HG03354 (cell line): ENCODE measurements around the gene RDH12.
"Not testable (repeated sequence)": the region's sequence is repeated elsewhere in the genome, so short reads cannot be mapped to it uniquely, and the experiment has no call there.

Source experiments
- ATAC-seq: cut with Tn5 transposase; IDR thresholded peaks from one replicate; pipeline ENCODE4 v1.9.1; 2021; ENCODE audit warnings: mild to moderate bottlenecking; ENCODE audit not compliant: unreplicated experiment, poor library complexity, severe bottlenecking

Gene RDH12

DNA sequence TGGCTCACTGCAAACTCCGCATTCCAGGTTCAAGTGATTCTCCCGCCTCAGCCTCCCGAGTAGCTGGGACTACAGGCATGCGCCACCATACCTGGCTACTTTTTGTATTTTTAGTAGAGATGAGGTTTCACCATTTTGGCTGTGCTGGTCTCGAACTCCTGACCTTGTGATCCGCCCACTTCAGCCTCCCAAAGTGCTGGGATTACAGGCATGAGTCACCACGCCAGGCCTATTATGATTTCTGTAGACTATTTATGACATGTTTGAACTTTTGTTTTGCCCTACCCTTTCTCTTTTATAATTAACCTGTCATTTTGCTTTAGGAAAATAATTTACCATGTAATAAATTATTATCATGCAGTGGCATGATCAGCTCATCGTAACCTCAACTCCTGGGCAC, at the start of gene RDH12:
TSS of gene RDH12 (plus strand) at position 395 of the 400 bp plus-strand sequence. CDS start 20,757 bp downstream, outside the sequence.
- ATAC-seq: not testable (repeated sequence)

DNA sequence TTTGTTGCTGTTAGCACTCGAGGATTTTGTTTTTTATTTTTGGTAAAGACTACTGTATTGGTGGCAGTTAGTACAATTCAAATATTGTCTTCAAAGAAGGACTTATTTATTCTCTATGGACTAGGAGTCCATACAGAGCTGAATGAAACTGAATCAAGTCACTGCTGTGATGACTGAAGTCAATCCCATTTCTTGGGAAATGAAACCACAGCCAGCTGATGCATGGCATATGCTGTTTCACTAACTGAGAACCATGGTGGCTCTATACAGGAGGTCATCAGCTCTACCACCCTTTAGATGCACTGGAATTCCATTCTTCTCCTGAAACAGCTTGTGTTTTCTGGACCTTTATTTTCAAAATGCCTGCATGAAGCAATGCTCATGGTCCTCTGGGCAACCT, 49.5 kb upstream of the RDH12 start:
- ATAC-seq: no peak

DNA sequence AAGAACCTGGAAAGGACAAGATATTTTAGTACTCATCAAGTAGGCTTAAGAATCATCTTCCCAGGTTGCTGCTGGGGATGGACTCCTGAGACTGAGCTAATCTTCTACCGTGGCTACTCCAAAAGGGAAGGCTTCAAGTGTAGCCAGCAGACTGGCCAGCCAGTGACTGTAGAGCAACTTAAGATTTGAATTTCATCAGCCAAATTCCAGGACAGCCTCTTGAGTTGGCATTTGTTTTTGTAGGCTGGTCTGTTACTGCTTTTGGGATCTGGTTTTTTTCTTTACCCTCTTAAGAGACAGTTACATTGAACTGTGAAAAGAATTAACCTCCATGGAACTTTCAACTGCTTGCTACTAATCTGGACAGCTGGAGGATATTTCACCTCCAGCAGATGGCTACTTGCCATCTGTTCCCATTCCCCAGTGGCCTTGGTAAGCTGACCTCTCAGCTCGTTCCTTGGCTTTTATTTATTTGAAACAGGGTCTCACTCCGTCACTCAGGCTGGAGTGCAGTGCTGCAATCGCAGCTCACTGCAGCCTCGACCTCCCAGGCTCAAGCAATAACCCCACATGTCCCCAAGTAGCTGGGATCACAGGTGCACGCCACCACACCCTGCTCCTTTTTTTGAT, 47.9 kb upstream of the RDH12 start:
- no peak for ATAC-seq

GRCh38 chr14:67663633-67664032, 38.1 kb upstream of the RDH12 start:
- ATAC-seq: no peak

GRCh38 chr14:67665868-67666267, 35.8 kb upstream of the RDH12 start:
- no peak for ATAC-seq

DNA sequence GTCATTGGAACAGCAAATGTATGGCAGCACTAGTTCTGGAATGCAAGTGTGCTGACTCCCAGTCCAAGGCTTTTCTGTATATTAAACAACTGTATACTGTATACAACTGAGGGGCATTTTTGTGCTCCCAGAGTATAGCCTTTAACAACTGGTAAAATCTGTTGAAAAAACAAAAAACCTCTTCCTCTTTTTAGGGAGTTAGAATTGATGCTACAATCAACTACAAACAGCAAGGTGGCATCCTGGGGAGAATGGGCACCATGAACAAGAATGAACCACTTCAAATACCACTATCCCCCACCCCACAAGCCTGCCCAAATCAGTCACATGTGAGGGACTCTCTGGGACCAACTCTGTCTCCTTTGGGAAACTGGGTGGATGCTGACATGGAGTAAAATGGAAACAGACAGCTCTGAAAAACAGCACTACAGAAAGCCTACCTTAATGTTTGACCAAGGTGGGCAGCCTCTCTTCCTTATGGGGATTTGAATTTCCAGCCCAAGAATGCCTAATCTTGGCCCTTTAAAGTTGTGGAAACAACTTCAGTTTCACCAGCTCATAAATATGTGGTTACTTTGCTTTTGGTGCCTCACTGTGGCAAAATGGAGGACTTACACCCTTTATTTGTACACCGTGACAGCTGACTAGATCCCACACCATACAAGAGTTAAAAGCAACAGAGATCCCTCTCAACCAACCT, 34.8 kb upstream of the RDH12 start:
- ATAC-seq: peak; percentile 66

GRCh38 chr14:67668559-67668958, 33.1 kb upstream of the RDH12 start:
- peak; percentile 48 for ATAC-seq

- ATAC-seq: no peak
Observed at GRCh38 chr14:67673451-67673850, 28.2 kb upstream of the RDH12 start.

- peak; percentile 55 for ATAC-seq
Observed at GRCh38 chr14:67674139-67674479, 27.6 kb upstream of the RDH12 start.

GRCh38 chr14:67674480-67675218, 27.0 kb upstream of the RDH12 start, which contains the start of gene VTI1B:
Gene VTI1B (minus strand): TSS chr14:67674632. CDS start chr14:67674489, 143 bp downstream.
- peak; percentile 91 for ATAC-seq

- ATAC-seq: no peak
Observed at GRCh38 chr14:67675219-67675582, 26.5 kb upstream of the RDH12 start.

GRCh38 chr14:67679006-67679405, 22.7 kb upstream of the RDH12 start:
- ATAC-seq: no peak

DNA sequence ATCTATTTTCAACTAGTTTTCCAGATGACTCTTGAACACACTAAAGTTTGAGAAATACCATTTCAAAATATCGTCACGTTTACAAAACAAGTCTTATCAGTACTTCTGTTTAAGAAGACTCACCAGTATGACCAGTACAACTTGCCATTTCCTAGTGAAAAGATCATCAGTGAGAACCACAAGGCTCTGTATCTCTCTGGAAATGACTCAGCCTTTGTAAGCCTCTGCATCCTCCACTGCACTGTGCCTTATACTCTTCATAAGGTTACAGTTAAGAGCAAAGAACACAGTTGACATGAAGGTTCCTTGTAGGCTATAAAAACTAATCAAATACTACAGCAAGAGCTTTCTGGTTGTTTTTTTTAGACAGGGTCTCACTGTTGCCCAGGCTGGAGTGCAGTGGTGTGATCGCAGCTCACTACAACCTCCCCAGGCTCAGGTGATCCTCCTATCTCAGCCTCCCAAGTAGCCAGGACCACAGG, 21.5 kb upstream of the RDH12 start:
- peak; percentile 95 for ATAC-seq

- ATAC-seq: no peak
Observed at GRCh38 chr14:67680941-67681340, 20.7 kb upstream of the RDH12 start.

- no peak for ATAC-seq
Observed at GRCh38 chr14:67683842-67684241, 17.8 kb upstream of the RDH12 start.

DNA sequence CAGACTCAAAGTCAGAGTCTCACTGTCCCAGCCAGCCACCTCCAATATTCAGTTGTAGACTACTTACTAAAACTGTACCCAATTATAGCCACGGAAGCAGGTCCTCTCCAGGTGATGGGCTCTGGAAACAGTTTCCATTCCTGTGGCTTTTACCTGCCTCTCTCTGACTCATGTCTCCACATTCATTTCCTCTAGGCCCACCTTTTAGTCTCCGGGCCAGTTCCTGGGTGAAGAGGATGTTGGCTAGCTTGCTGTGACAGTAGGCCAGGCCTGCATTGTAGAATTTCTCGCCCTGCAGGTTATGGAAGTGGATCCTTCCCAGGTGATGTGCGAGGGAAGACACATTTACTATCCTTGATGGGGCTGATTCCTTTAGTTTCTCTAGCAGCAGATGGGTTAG, 11.7 kb upstream of the RDH12 start:
- ATAC-seq: no peak

DNA sequence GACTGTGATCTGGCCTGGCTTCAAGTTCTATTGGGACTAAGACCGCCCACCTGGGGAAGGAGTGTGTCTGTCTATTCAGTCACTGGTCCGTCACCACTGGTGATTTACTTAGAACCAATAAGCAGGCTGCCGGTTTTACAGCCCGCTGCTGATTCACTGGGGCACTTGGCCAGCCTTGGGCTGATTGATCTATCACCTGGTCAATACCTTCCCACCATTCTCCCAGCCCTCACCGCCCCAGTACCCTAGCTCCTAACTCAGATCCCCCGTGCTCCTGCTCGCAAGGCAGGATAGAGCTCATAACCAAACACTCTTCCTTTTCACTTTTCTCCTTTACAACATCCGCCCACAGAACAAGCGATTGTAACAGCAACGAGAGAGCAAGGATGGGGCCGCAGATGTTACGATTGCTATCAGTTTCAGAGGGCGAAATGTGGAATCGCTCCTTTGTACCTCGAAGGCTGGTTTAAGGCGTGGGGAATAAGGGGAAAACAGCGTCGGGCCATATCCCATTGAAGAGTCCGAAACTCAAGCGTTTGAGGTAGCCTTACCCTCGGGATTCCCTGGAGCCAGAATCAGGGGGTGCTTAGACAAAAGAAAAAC, 6.8 kb upstream of the RDH12 start:
- ATAC-seq: peak; percentile 88

- ATAC-seq: peak; percentile 90
Observed at GRCh38 chr14:67695394-67695949, 6.2 kb upstream of the RDH12 start, which contains the start of gene RDH11. Gene RDH11 (minus strand): TSS chr14:67695764. CDS start chr14:67695703, 61 bp downstream.

- ATAC-seq: no peak
Observed at GRCh38 chr14:67697006-67697405, 4.7 kb upstream of the RDH12 start.

- ATAC-seq: no peak
Observed at GRCh38 chr14:67698179-67698578, 3.5 kb upstream of the RDH12 start.
